ENCODE results near the gene CDC14A.

The CDC14A gene

DNA sequence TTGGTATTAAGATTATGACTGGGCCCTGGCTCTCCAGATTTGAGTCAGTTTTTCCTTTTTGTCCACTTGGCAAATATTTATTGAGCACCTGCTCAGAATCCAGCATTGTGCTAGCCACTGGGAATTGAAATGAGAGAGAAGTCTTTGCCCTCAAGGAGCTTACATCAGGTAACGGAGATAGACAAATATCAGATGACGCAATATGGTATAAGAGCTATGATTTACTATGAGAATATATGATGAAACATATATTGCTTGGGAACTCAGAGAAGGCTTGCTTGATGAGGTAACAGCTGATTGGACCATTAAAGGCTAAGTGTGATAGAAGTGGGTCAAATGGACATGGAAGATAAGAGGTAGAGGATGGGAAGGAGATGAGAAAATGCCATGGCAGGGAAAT, 144.6 kb downstream of the CDC14A start:
- Histone ChIP-seq H3K27ac (ENCODE audit: insufficient read depth, low read length, poor library complexity, severe bottlenecking) (no peak overlapping the region), H3K27me3 (replicated peaks; ENCODE audit: control insufficient read depth, insufficient read depth, low read length, poor library complexity, severe bottlenecking) (no peaks in the 10 kb centered on the region), H3K36me3 (ENCODE audit: control insufficient read depth, insufficient read depth, low read length) (peaks cover 88% of the 10 kb centered on the region), H3K4me1 (ENCODE audit: control insufficient read depth, insufficient read depth, low read length, poor library complexity, severe bottlenecking) (no peaks in the 10 kb centered on the region), H3K9me3 (ENCODE audit: control insufficient read depth, low read length) (no peaks in the 10 kb centered on the region), H3K4me3 (ENCODE audit: insufficient read depth, low read depth, low read length, poor library complexity, severe bottlenecking) (no peak overlapping the region)
- no peak for DNase-seq

DNA sequence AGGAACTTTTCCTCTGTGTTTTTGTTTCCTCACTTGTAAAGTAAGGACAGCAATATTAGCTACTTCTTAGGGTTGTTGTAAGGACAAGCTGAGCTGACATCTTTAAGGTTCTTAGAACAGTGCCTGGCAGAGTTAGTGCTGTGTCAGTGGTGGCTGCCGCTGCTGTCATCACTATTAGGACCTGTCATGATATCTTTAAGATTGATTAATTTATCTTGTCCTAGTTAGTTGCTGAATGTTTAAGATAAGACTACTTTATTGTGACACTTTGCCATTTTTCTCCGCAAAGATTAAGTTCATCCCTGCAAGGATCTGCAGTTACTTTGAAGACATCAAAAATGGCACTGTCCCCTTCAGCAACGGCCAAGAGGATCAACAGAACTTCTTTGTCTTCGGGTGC, 145.5 kb downstream of the CDC14A start:
- no peak for DNase-seq
- H3K9me3 ChIP-seq (ENCODE audit: control insufficient read depth, low read length): no peaks in the 10 kb centered on the region
- H3K27me3 ChIP-seq (replicated peaks; ENCODE audit: control insufficient read depth, insufficient read depth, low read length, poor library complexity, severe bottlenecking): no peaks in the 10 kb centered on the region
- H3K36me3 ChIP-seq (ENCODE audit: control insufficient read depth, insufficient read depth, low read length): peaks cover 97% of the 10 kb centered on the region
- H3K4me1 ChIP-seq (ENCODE audit: control insufficient read depth, insufficient read depth, low read length, poor library complexity, severe bottlenecking): no peaks in the 10 kb centered on the region
- H3K27ac ChIP-seq (ENCODE audit: insufficient read depth, low read length, poor library complexity, severe bottlenecking): no peak overlapping the region
- H3K4me3 ChIP-seq (ENCODE audit: insufficient read depth, low read depth, low read length, poor library complexity, severe bottlenecking): no peak overlapping the region

DNA sequence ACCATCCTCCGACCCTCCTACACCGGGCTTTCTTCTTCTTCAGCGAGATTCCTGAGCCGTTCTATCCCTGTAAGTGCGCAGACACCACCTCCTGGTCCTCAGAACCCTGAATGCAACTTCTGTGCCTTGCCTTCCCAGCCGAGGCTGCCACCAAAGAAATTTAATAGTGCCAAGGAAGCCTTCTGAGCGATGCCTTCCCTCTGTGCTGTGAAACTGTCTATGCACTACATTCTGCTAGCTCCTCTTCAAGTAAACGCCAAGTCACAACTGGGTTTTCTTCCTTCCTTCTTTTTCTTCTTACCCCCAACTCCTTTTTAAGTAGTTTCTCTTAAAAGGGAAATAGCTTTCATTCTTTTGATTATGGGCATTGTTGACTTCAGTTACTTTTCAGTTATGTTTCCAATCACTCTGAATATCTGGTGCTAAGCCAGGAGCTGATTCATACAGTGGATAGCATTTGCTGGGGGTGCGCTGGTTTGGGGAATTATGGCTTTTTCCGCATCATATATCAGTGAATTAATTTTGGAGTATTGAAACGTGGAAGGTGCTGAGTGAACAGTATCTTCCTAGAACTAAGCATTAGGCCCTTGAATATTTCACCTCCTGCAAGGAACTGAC, 147.0 kb downstream of the CDC14A start:
- Histone ChIP-seq H3K27ac (ENCODE audit: insufficient read depth, low read length, poor library complexity, severe bottlenecking) (no peak overlapping the region), H3K27me3 (replicated peaks; ENCODE audit: control insufficient read depth, insufficient read depth, low read length, poor library complexity, severe bottlenecking) (no peaks in the 10 kb centered on the region), H3K36me3 (ENCODE audit: control insufficient read depth, insufficient read depth, low read length) (peaks cover 99% of the 10 kb centered on the region), H3K4me1 (ENCODE audit: control insufficient read depth, insufficient read depth, low read length, poor library complexity, severe bottlenecking) (no peaks in the 10 kb centered on the region), H3K4me3 (ENCODE audit: insufficient read depth, low read depth, low read length, poor library complexity, severe bottlenecking) (no peak overlapping the region), H3K9me3 (ENCODE audit: control insufficient read depth, low read length) (no peaks in the 10 kb centered on the region)
- no peak for DNase-seq

DNA sequence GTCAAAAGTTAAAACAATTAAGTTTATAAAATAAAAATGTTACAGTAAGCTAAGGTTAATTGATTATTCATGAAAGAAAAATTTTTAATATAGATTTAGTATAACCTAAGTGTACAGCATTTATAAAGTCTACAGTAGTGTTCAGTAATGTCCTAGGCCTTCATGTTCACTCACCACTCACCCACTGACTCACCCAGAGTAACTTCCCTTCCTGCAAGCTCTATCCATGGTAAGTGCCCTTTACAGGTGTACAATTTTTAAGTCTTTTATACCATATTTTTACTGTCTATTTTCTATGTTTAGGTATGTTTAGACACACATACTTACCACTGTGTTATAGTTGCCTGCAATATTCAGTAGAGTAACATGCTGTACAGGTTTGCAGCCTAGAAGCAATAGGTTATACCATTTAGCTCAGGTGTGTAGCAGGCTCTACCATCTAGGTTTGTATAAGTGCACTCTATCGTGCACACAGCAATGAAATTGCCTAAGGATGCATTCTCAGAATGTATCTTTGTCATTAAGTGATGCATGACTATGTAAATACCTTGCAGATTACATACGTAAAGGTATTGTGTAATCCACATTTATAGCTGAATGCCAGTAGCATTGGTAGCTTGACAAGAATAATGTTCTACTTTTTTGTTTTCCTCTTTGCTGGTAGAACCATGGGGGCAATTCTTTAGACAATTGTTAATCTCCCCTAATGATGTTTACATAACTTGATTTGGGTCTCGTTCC, 149.9 kb downstream of the CDC14A start:
- no peak for DNase-seq

DNA sequence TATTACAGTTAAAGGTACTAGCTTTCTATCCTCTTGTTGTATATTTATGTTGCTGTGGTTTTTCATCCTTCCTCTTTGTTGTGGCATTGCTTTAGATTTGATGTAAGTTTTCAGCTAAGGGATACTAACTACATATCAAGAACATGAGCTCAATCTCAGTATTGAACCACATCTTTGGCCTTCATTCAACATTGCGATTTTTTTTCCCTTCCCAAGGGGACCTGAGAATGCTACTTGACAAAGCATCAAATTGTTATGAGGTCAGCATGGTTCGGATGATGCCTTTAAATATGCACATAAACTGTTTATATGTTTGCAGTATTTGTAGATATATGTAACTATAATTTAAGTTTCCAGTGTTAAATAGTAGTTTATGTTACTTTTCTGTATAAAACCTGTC, 153.9 kb downstream of the CDC14A start:
- no peak overlapping the region for H3K4me3 ChIP-seq (ENCODE audit: insufficient read depth, low read depth, low read length, poor library complexity, severe bottlenecking)
- H3K9me3 ChIP-seq (ENCODE audit: control insufficient read depth, low read length): no peaks in the 10 kb centered on the region
- DNase-seq: no peak
- H3K27ac ChIP-seq (ENCODE audit: insufficient read depth, low read length, poor library complexity, severe bottlenecking): no peak overlapping the region
- no peaks in the 10 kb centered on the region for H3K27me3 ChIP-seq (replicated peaks; ENCODE audit: control insufficient read depth, insufficient read depth, low read length, poor library complexity, severe bottlenecking)
- no peaks in the 10 kb centered on the region for H3K4me1 ChIP-seq (ENCODE audit: control insufficient read depth, insufficient read depth, low read length, poor library complexity, severe bottlenecking)
- H3K36me3 ChIP-seq (ENCODE audit: control insufficient read depth, insufficient read depth, low read length): peaks cover 82% of the 10 kb centered on the region

More for the DNA sequence above, 149.9 kb downstream of the CDC14A start:
- Histone ChIP-seq H3K4me3 (ENCODE audit: insufficient read depth, low read depth, low read length, poor library complexity, severe bottlenecking) (no peak overlapping the region), H3K27ac (ENCODE audit: insufficient read depth, low read length, poor library complexity, severe bottlenecking) (no peak overlapping the region), H3K36me3 (ENCODE audit: control insufficient read depth, insufficient read depth, low read length) (peaks cover 92% of the 10 kb centered on the region), H3K27me3 (replicated peaks; ENCODE audit: control insufficient read depth, insufficient read depth, low read length, poor library complexity, severe bottlenecking) (no peaks in the 10 kb centered on the region), H3K4me1 (ENCODE audit: control insufficient read depth, insufficient read depth, low read length, poor library complexity, severe bottlenecking) (no peaks in the 10 kb centered on the region), H3K9me3 (ENCODE audit: control insufficient read depth, low read length) (no peaks in the 10 kb centered on the region)

DNA sequence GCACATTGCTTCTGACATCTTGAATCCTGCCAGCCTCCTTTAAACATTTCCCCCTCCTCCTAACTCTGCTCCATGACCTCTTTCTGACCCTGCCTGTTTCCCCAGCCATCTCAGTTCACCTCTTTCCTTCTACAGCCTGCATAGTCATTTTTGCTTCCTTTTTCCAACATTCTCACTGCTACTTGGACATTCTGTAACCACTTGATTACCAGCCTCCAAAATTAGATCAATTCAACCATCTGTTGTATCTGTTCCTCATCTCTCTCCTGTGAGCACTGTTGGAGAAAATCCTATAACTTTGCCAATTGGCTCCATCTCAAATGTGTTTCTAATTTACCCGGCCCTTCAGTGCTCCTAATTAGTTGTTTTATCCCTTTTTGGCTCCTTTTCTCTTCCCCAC, 158.1 kb downstream of the CDC14A start:
- no peak for DNase-seq
- H3K36me3 ChIP-seq (ENCODE audit: control insufficient read depth, insufficient read depth, low read length): peaks cover 67% of the 10 kb centered on the region
- no peaks in the 10 kb centered on the region for H3K9me3 ChIP-seq (ENCODE audit: control insufficient read depth, low read length)
- H3K27ac ChIP-seq (ENCODE audit: insufficient read depth, low read length, poor library complexity, severe bottlenecking): no peak overlapping the region
- H3K4me1 ChIP-seq (ENCODE audit: control insufficient read depth, insufficient read depth, low read length, poor library complexity, severe bottlenecking): no peaks in the 10 kb centered on the region
- no peak overlapping the region for H3K4me3 ChIP-seq (ENCODE audit: insufficient read depth, low read depth, low read length, poor library complexity, severe bottlenecking)
- no peaks in the 10 kb centered on the region for H3K27me3 ChIP-seq (replicated peaks; ENCODE audit: control insufficient read depth, insufficient read depth, low read length, poor library complexity, severe bottlenecking)

DNA sequence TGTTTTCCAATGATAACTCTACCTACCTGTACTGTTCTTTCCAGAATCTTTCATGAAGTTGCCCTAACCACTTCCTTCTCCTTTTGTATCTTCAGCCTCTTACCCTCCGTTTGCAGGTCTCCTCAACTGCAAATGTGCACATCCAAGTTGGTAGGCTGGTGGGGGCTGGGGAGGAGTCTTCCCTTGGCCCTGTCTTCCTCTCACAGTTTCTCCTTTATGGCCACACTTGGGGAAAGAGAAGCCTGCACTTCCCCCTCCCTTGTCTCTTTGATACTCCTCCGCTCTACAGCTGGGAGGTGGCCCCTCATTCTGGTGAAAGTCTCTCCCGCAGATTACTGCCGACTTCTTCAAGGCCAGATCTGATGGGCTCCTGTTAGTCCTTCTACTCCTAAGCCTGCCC, 158.8 kb downstream of the CDC14A start:
- no peak overlapping the region for H3K27ac ChIP-seq (ENCODE audit: insufficient read depth, low read length, poor library complexity, severe bottlenecking)
- DNase-seq: no peak
- H3K27me3 ChIP-seq (replicated peaks; ENCODE audit: control insufficient read depth, insufficient read depth, low read length, poor library complexity, severe bottlenecking): no peaks in the 10 kb centered on the region
- no peak overlapping the region for H3K4me3 ChIP-seq (ENCODE audit: insufficient read depth, low read depth, low read length, poor library complexity, severe bottlenecking)
- no peaks in the 10 kb centered on the region for H3K4me1 ChIP-seq (ENCODE audit: control insufficient read depth, insufficient read depth, low read length, poor library complexity, severe bottlenecking)
- peaks cover 65% of the 10 kb centered on the region for H3K36me3 ChIP-seq (ENCODE audit: control insufficient read depth, insufficient read depth, low read length)
- no peaks in the 10 kb centered on the region for H3K9me3 ChIP-seq (ENCODE audit: control insufficient read depth, low read length)

DNA sequence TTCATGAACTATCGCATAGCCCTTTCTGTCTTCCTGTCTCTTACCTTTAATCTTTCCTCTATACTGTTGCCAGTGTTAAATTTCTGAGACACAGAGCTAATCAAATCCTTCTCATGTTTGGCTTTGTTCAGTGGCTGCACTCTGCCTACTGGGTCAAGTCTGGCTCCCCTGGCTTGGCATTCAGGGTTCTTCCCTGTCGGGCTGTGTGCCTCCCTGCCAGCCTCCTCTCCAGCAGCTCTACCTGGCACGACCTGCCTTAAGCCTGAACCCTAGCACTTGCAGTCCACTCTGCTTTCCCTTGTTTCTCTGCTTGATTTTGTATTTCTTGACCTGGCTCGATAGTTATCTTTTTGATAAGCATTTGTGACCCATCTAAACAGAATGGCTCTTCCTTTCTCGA, 159.5 kb downstream of the CDC14A start:
- no peak overlapping the region for H3K4me3 ChIP-seq (ENCODE audit: insufficient read depth, low read depth, low read length, poor library complexity, severe bottlenecking)
- peaks cover 71% of the 10 kb centered on the region for H3K36me3 ChIP-seq (ENCODE audit: control insufficient read depth, insufficient read depth, low read length)
- H3K27ac ChIP-seq (ENCODE audit: insufficient read depth, low read length, poor library complexity, severe bottlenecking): no peak overlapping the region
- DNase-seq: no peak
- H3K4me1 ChIP-seq (ENCODE audit: control insufficient read depth, insufficient read depth, low read length, poor library complexity, severe bottlenecking): no peaks in the 10 kb centered on the region
- H3K27me3 ChIP-seq (replicated peaks; ENCODE audit: control insufficient read depth, insufficient read depth, low read length, poor library complexity, severe bottlenecking): no peaks in the 10 kb centered on the region
- H3K9me3 ChIP-seq (ENCODE audit: control insufficient read depth, low read length): no peaks in the 10 kb centered on the region

DNA sequence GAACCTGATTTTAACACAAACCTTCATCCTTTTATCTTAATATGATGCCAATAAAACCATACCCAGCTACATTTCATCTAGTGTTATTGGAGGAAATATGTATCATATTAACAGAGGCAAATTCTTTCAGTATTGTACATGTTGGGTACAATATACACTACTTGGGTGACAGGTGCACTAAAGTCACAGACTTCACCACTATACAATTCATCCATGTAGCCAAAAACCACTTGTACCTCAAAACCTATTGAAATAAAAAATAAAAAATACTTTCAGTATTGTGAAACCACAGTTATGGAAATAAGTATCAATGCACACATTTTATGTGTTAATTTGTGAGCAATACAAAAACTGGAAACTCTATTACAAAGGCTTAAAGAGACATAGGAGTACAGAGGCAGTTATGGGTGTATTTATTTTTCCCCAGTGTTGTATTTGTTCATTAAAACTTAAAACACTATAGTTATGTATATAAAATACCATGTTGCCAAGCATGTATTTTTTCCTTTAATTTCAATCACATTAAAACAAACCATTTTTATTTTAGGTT, 160.6 kb downstream of the CDC14A start:
- Histone ChIP-seq H3K9me3 (ENCODE audit: control insufficient read depth, low read length) (no peaks in the 10 kb centered on the region), H3K27me3 (replicated peaks; ENCODE audit: control insufficient read depth, insufficient read depth, low read length, poor library complexity, severe bottlenecking) (no peaks in the 10 kb centered on the region), H3K36me3 (ENCODE audit: control insufficient read depth, insufficient read depth, low read length) (peaks cover 74% of the 10 kb centered on the region), H3K4me1 (ENCODE audit: control insufficient read depth, insufficient read depth, low read length, poor library complexity, severe bottlenecking) (no peaks in the 10 kb centered on the region), H3K27ac (ENCODE audit: insufficient read depth, low read length, poor library complexity, severe bottlenecking) (no peak overlapping the region), H3K4me3 (ENCODE audit: insufficient read depth, low read depth, low read length, poor library complexity, severe bottlenecking) (no peak overlapping the region)
- DNase-seq: no peak

DNA sequence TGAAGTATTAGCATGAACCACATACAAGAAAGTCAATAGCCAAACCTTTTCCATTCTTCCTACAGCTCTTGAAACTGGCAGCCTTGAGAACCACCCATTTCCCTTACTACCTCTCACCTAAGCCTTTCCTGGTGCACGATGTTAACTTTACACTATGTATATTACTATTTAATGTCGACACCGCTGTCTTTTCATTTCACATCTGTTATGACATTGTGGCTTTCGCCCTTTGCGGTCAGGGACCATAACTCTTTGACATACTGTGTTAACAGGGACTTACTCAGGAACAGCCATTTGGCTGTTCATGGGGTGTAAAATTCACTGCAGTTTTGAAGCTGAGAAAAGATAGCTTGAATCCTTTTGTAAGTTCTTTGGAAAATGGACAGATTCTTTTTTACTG, 164.6 kb downstream of the CDC14A start:
- H3K27me3 ChIP-seq (replicated peaks; ENCODE audit: control insufficient read depth, insufficient read depth, low read length, poor library complexity, severe bottlenecking): no peaks in the 10 kb centered on the region
- H3K36me3 ChIP-seq (ENCODE audit: control insufficient read depth, insufficient read depth, low read length): peaks cover 52% of the 10 kb centered on the region
- no peak overlapping the region for H3K27ac ChIP-seq (ENCODE audit: insufficient read depth, low read length, poor library complexity, severe bottlenecking)
- H3K4me1 ChIP-seq (ENCODE audit: control insufficient read depth, insufficient read depth, low read length, poor library complexity, severe bottlenecking): no peaks in the 10 kb centered on the region
- no peak overlapping the region for H3K4me3 ChIP-seq (ENCODE audit: insufficient read depth, low read depth, low read length, poor library complexity, severe bottlenecking)
- no peaks in the 10 kb centered on the region for H3K9me3 ChIP-seq (ENCODE audit: control insufficient read depth, low read length)
- no peak for DNase-seq

Measured in effector memory CD4-positive, alpha-beta T cell (primary cell).